Large intestine (tissue), 3 donors: Measurements from ENCODE around the gene SFI1. TPM values are rescaled to one million over a fixed set of nuclear protein-coding genes. Genes with fewer than 3 reads are reported as not detected.
"Not testable (repeated sequence)": the region's sequence is repeated elsewhere in the genome, so short reads cannot be mapped to it uniquely, and the experiment has no call there.

Experiments
- DNase-seq, 2 donors: peaks; one replicate each; pipeline versions ENCODE4 v3.0.0 to v3.0.0-alpha.2; 2013
- H3K27ac ChIP-seq: one replicate; pipeline ENCODE4 v1.5.1; 2013; ENCODE audit warnings: low read length
- H3K27me3 ChIP-seq: 2 replicates; pipeline ENCODE4 v1.6.1; 2013; ENCODE audit warnings: low read length; ENCODE audit not compliant: control insufficient read depth, insufficient read depth
- H3K36me3 ChIP-seq: 2 replicates; pipeline ENCODE4 v1.6.1; 2013; ENCODE audit warnings: low read length; ENCODE audit not compliant: control insufficient read depth, insufficient read depth
- H3K4me1 ChIP-seq: one replicate; pipeline ENCODE4 v1.6.1; 2013; ENCODE audit warnings: low read length; ENCODE audit not compliant: control insufficient read depth, insufficient read depth
- H3K4me3 ChIP-seq: one replicate; pipeline ENCODE4 v1.5.1; 2013; ENCODE audit warnings: low read length
- H3K9me3 ChIP-seq: one replicate; pipeline ENCODE4 v1.6.1; 2013; ENCODE audit warnings: mild to moderate bottlenecking, low read depth, low read length, moderate library complexity; ENCODE audit not compliant: control insufficient read depth
- WGBS: methylation state at CpG from one replicate; pipeline ENCODE4 v1.1.5; 2013; ENCODE audit warnings: low lambda C conversion rate; ENCODE audit not compliant: insufficient coverage; 5-methylcytosine and 5-hydroxymethylcytosine counted together
- polyA plus RNA-seq: library from polyadenylated mRNA; unstranded; fragments of 120-200 nt; gene quantifications from one replicate; pipeline ENCODE4 v1.2.1, GENCODE V29; 2013

The SFI1 gene
- polyA plus RNA-seq, 1 donor: 83.1 TPM

DNA sequence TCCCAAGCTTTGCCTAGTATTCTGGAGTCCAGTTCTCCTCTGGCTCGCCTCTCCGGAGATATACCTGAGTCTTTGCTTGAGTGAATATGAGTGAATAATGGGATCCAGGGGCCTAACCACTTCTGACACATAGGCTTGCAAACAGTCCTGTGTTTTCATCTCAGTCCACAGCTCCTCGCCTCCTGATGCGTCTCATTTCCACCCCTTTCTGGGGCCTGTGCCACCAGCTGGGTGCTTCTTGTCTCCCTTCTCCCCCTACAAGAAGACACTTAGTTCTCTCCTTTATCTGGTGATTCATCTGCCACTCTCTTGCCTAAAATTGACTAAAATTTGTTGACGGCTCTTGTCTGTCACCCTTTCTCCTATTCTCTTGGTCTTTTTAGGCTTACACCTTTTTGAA lies 44.6 kb downstream of the SFI1 start:
- Histone ChIP-seq H3K4me1 (no peaks in the 10 kb centered on the region), H3K27me3 (no peaks in the 10 kb centered on the region), H3K27ac (no peak overlapping the region), H3K4me3 (no peak overlapping the region), H3K36me3 (no peaks in the 10 kb centered on the region), H3K9me3 (no peaks in the 10 kb centered on the region)
- 100% methylated on average over 2 of the region's 5 CpGs for WGBS
- DNase-seq: no peak

DNA sequence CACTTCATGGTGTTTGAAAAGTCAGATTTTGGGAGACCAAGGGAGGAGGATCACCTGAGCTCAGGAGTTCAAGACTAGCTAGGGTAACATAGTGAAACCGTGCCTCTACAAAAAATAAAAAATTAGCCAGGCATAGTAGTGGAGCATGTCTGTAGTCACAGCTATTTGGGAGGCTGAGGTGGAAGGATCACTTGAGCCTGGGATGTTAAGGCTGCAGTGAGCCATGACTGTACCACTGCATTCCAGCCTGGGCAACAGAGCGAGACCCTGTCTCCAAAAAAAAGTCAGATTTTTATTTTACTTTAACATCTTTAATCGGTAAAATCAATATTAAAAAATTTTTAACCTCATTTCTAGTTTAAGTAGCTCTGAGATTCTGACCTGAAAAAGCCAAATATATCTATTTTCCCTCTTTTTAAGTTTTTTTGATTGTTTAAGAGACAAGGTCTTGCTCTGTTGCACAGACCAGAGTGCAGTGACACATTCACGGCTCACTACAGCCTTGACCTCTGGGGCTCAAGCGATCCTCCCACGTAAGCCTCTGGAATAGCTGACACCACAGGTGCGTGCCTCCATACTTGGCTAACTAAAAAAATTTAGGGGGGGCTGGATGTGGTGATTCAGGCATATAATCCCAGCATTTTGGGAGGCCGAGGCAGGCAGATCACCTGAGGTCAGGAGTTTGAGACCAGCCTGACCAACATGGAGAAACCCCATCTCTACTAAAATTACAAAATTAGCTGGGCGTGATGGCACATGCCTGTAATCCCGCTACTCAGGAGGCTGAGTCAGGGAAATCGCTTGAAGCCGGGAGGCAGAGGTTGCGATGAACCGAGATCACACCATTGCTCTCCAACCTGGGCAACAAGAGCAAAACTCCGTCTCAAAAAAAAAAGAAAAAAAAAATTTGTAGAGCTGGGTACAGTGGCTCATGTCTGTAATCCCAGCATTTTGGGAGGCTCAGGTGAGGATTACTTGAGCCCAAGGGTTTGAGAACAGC lies 48.4 kb downstream of the SFI1 start:
- 83% methylated on average over 2 of the region's 15 CpGs for WGBS
- no peaks in the 10 kb centered on the region for H3K9me3 ChIP-seq
- H3K4me1 ChIP-seq: no peaks in the 10 kb centered on the region
- H3K36me3 ChIP-seq: peaks cover 4% of the 10 kb centered on the region
- no peak for DNase-seq
- no peaks in the 10 kb centered on the region for H3K27me3 ChIP-seq
- H3K4me3 ChIP-seq: no peak overlapping the region
- no peak overlapping the region for H3K27ac ChIP-seq

DNA sequence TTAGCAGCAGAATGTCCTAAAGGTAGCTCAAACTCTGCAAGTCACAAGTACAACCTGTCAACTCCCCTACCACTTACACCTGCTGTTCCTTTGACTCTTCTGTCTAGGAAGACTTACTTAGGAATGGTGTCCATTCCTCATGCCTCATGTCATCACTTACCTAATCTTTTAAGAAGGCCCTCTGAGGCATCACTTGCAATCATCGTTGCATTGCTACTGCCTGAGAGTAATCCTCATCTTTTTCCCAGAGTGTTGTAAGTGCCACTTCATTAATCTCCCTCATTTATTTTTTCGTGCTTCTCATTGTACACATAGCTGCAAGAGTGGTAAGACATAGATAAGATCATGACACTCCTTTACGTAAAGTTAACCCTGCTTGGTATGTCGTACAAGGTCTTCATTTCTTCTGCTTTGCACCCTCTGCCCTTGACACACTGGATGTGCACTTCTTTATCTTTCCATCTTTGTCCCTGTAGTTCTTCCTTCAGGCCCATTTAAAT lies 54.6 kb downstream of the SFI1 start:
- H3K4me3 ChIP-seq: no peak overlapping the region
- no peaks in the 10 kb centered on the region for H3K4me1 ChIP-seq
- no peaks in the 10 kb centered on the region for H3K27me3 ChIP-seq
- H3K9me3 ChIP-seq: no peaks in the 10 kb centered on the region
- DNase-seq: no peak
- H3K27ac ChIP-seq: no peak overlapping the region
- 50% methylated on average over 1 of the region's 4 CpGs for WGBS
- H3K36me3 ChIP-seq: peaks cover 14% of the 10 kb centered on the region

DNA sequence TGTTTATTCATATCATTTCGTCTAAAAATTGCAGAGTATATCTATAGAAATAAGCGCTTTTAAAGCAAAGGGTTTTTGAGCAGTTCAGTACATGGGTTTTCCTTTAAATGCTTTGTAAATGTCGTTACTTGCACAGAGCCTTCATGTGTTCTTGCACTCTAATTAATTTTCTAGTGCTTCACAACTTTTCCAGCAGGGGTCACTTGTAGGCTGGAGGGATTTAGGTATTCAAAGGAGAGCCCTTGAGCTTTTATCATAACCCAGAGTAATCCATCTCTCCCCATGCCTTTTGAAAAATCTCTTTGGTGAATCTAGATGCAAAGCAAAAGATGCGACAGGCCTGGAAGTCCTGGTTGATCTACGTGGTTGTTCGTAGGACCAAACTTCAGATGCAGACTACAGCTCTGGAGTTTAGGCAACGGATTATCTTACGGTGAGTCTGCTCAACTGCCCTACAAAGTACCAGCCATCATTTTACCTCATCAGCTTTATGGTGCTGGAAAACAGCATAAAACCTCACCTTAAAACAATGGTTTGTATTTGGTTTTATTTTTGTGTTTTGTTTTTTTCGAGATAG lies 60.4 kb downstream of the SFI1 start:
- peak in 1 of 2 donors; percentile 32 for DNase-seq
- no peak overlapping the region for H3K4me3 ChIP-seq
- no peak overlapping the region for H3K27ac ChIP-seq

DNA sequence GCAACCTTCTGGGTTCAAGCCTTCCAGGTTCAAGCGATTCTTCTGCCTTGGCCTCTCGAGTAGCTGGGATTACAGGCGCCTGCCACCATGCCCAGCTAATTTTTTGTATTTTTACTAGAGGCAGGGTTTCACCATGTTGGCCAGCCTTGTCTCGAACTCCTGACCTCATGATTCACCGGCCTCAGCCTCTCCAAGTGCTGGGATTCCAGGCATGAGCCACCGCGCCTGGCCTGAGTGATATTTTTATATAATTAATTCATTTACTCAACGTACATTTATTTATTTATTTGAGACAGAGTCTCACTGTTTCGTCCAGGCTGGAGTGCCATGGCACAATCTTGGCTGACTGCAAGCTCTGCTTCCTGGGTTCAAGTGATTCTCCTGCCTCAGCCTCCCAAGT lies 62.2 kb downstream of the SFI1 start:
- not testable (repeated sequence) for H3K4me1 ChIP-seq, H3K4me3 ChIP-seq, H3K27ac ChIP-seq, H3K36me3 ChIP-seq, DNase-seq, H3K27me3 ChIP-seq, H3K9me3 ChIP-seq
- WGBS: 100% methylated on average over 1 of the region's 9 CpGs

More for the DNA sequence above, 60.4 kb downstream of the SFI1 start:
- no peaks in the 10 kb centered on the region for H3K27me3 ChIP-seq
- WGBS: 58% methylated on average over 2 of the region's 9 CpGs
- no peaks in the 10 kb centered on the region for H3K4me1 ChIP-seq
- peaks cover 3% of the 10 kb centered on the region for H3K36me3 ChIP-seq
- no peaks in the 10 kb centered on the region for H3K9me3 ChIP-seq

DNA sequence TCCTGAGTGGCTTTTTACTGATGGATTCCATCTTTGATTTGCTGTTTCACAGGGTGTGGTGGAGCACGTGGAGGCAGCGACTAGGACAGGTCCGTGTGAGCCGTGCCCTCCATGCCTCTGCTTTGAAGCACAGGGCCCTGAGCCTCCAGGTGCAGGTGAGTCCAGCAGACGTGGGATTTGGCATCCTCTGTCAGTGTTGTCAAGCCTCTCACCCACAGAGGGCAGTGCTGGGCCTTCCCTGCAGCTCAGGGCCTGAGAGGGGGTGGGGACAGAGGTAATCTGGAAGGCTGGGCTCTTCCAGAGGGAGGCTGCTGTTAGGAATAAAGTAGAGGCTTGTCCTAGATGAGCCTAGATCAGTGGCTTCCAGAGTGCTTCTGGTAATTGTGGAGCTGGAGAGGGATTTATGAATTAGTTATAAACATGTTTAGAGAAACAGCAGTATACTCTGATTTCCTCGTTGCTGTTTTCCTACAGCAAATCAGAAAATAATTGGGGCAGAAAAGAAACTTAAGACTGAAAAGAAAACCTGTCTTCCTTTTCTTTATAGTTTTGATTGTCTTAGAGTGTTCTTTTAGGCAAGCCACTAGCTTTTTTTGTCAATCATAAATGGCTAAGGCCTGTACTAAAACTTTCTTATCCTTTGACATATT lies 65.0 kb downstream of the SFI1 start:
- WGBS: 100% methylated on average over 1 of the region's 6 CpGs

DNA sequence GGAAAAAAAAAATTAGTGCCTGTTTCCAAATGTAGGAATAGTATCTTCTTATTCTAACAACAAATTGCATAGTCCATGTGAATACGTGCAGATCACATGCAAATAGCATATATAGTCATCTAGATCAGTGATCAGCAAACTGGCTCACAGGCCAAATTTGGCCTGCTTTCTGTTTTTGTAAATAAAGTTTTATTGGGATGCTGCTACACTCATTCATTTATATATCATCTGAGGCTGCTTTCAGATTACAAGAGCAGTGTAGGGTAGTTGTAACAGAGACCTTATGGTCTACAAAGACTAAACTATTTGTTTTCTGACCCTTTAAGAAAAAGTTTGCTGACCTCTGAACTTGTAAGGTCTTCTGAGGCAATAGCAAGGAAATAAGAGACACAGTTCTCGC lies 65.6 kb downstream of the SFI1 start:
- no peaks in the 10 kb centered on the region for H3K9me3 ChIP-seq
- no peak for DNase-seq
- no peaks in the 10 kb centered on the region for H3K4me1 ChIP-seq
- no peaks in the 10 kb centered on the region for H3K27me3 ChIP-seq
- no CpG with 5 or more reads among the region's 2 CpGs for WGBS
- H3K4me3 ChIP-seq: no peak overlapping the region
- H3K36me3 ChIP-seq: peaks cover 3% of the 10 kb centered on the region
- H3K27ac ChIP-seq: no peak overlapping the region

More for the DNA sequence above, 65.0 kb downstream of the SFI1 start:
- Histone ChIP-seq H3K27me3 (no peaks in the 10 kb centered on the region), H3K9me3 (no peaks in the 10 kb centered on the region), H3K27ac (no peak overlapping the region), H3K4me3 (no peak overlapping the region), H3K4me1 (no peaks in the 10 kb centered on the region), H3K36me3 (peaks cover 3% of the 10 kb centered on the region)
- peak; percentile 80 to 81 for DNase-seq

DNA sequence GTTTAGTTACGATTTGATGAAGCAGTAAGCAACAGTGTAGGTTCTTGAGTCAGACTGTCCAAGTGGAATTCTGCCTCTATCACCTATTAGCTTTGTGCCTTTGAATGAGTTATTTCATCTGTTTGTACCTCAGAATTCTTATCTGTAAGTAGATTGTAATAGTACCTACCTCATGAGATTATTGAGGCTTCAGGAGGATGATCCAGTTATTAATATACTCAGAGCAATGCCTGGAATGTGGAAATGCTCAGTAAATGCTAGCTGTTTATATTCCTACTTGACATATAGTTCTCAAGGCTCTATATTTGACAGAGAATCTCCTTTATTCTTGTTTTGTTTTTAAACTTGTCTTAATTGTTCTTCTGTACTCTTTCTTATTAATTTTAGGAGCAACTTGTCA lies 70.1 kb downstream of the SFI1 start:
- Histone ChIP-seq H3K27ac (no peak overlapping the region), H3K27me3 (no peaks in the 10 kb centered on the region), H3K9me3 (no peaks in the 10 kb centered on the region), H3K36me3 (no peaks in the 10 kb centered on the region), H3K4me1 (no peaks in the 10 kb centered on the region), H3K4me3 (no peak overlapping the region)
- DNase-seq: no peak
- WGBS: no CpG with 5 or more reads among the region's 1 CpG

DNA sequence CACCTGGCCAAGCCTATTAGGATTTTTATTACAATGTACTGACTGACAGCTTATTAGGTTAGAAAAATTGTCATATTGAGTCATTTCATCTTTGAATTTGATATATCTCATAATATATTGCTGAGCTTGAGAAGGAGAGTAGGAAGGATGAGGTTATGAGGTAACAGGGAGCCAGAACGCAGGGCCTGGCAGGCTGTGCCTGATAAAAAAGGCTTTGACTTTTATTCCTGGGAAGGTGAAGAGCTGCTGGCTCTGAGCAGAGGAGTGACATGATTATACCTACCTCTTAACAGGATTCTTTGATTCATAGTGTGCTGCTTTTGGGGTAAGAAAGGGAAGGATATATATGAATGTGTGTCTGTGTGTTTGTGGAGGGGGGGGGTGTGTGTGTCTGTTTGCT lies 70.9 kb downstream of the SFI1 start:
- DNase-seq: no peak
- Histone ChIP-seq H3K27ac (no peak overlapping the region), H3K4me1 (no peaks in the 10 kb centered on the region), H3K36me3 (no peaks in the 10 kb centered on the region), H3K9me3 (no peaks in the 10 kb centered on the region), H3K4me3 (no peak overlapping the region), H3K27me3 (no peaks in the 10 kb centered on the region)
- no CpG with 5 or more reads among the region's 1 CpG for WGBS

DNA sequence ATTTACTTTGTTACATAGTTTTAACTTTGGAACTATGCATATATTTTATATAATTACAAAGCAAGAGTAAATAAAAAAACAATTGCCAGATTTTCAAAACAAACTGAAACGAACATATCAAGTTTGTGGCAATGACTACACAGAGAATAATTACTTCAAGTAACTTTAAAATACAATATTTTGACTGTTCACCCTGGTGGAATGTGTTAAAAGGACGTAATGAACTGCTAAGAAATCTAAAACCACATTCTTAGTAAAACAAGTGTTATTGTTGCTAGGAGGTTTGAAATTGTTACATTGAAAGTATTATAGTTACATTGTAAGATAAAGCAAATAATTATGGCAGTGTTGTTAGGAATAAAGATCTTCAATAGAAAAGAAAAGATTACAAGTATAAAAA lies 71.4 kb downstream of the SFI1 start:
- Histone ChIP-seq H3K27ac (no peak overlapping the region), H3K36me3 (no peaks in the 10 kb centered on the region), H3K27me3 (no peaks in the 10 kb centered on the region), H3K4me3 (no peak overlapping the region), H3K9me3 (no peaks in the 10 kb centered on the region), H3K4me1 (no peaks in the 10 kb centered on the region)
- 100% methylated on average over 1 of the region's 2 CpGs for WGBS
- DNase-seq: no peak
